Gastroesophageal sphincter (tissue), 3 donors: ENCODE results near the gene CYBC1.

Experiments
- EP300 ChIP-seq: sonication (generic); formaldehyde crosslinking; IDR thresholded peaks from one replicate; pipeline ENCODE4 v1.6.1; 2017; ENCODE audit warnings: antibody characterized with exemption, mild to moderate bottlenecking
- POLR2A ChIP-seq, 2 donors: fragments of 450-650 bp; IDR thresholded peaks; one replicate each; pipeline ENCODE4 v1.6.1; 2017; ENCODE audit warnings: antibody characterized with exemption in 2 of 2, mild to moderate bottlenecking in 2 of 2, moderate library complexity in 1 of 2
- POLR2AphosphoS5 ChIP-seq: sonication (generic); formaldehyde crosslinking; IDR thresholded peaks from one replicate; pipeline ENCODE4 v1.6.1; 2017; ENCODE audit warnings: antibody characterized with exemption
- TF ChIP-seq, protein P1 (sequence below), 4 experiments: fragments of 200-600 bp in 2 of 4; fragments of 450-650 bp in 2 of 4; sonication (generic) in 1 of 4; IDR thresholded peaks; one replicate each; pipeline ENCODE4 v1.5.1; 2017 to 2019; ENCODE audit warnings: antibody characterized with exemption in 4 of 4, mild to moderate bottlenecking in 2 of 4, moderate library complexity in 2 of 4

DNA sequence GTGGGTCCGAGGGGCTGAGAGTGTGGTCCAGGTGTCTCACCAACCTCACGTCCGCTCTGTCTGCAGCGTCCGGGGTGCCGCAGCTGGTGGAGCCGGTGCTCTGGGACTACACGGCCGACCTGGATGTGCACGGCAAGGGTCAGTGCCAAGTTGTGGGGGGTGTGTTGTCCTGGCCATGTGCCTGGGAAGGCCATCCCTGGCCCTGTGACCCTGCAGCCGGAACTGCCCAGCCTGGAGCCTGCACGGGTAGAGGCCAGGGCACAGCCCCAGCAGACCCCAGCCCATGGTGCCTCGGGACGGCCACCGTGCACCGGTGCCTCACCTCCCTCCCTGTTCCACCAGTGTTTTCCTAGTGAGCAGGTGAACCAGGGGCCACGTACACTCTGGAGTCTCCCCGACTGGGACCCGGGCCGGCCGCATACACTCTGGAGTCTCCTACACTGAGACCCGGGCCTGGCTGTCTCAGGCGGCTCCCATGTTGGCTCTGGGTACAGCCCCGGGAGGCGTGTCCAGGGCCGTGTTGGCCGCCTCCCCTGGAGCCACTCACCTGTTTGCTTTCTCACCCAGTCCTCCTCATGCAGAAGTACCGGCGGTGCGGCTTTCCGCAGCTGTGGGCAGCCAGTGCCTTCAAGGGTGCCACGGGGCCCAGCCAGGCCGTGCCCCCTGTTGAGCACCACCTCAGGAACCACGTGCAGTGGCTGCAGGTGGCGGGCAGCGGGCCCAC lies 13.8 kb downstream of the CYBC1 start:
- TF ChIP-seq POLR2AphosphoS5 = no peak
- TF ChIP-seq, protein P1, sequence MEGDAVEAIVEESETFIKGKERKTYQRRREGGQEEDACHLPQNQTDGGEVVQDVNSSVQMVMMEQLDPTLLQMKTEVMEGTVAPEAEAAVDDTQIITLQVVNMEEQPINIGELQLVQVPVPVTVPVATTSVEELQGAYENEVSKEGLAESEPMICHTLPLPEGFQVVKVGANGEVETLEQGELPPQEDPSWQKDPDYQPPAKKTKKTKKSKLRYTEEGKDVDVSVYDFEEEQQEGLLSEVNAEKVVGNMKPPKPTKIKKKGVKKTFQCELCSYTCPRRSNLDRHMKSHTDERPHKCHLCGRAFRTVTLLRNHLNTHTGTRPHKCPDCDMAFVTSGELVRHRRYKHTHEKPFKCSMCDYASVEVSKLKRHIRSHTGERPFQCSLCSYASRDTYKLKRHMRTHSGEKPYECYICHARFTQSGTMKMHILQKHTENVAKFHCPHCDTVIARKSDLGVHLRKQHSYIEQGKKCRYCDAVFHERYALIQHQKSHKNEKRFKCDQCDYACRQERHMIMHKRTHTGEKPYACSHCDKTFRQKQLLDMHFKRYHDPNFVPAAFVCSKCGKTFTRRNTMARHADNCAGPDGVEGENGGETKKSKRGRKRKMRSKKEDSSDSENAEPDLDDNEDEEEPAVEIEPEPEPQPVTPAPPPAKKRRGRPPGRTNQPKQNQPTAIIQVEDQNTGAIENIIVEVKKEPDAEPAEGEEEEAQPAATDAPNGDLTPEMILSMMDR (IDR thresholded peaks at IDR 0.05) = no peak
- TF ChIP-seq POLR2A (IDR thresholded peaks at IDR 0.05) = no peak
- TF ChIP-seq EP300 = no peak
